Prostate gland (tissue), 2 donors: ENCODE measurements around the gene AP1G2. TPM values are rescaled to one million over a fixed set of nuclear protein-coding genes. Genes with fewer than 3 reads are reported as not detected.

ENCODE experiments used
- DNase-seq: peaks from one replicate; pipeline ENCODE4 v3.0.0-alpha.2; 2019; ENCODE audit warnings: low spot score
- H3K27ac ChIP-seq, 2 donors: fragments of 200-600 bp; sonication (generic); 2 replicates each; pipeline ENCODE4 v1.5.1; 2017 to 2019
- H3K27me3 ChIP-seq: fragments of 200-600 bp; sonication (generic); replicated peaks from 2 replicates; pipeline ENCODE4 v1.5.1; 2019; ENCODE audit not compliant: insufficient read depth
- H3K36me3 ChIP-seq, 2 donors: fragments of 200-600 bp; sonication (generic); 1 replicate in 1 of 2; 2 replicates in 1 of 2; pipeline versions ENCODE4 v1.5.1 to v1.8.1; 2017 to 2019
- H3K4me1 ChIP-seq: fragments of 200-600 bp; sonication (generic); replicated peaks from 2 replicates; pipeline ENCODE4 v1.5.1; 2019
- H3K4me3 ChIP-seq, 2 donors: fragments of 200-600 bp; sonication (generic); 2 replicates each; pipeline ENCODE4 v1.5.1; 2017 to 2019
- H3K9me3 ChIP-seq: fragments of 200-600 bp; sonication (generic); 2 replicates; pipeline ENCODE4 v1.5.1; 2017
- CTCF ChIP-seq, 4 experiments: fragments of 200-600 bp in 2 of 4; fragments of 450-650 bp in 2 of 4; sonication (generic) in 2 of 4; IDR thresholded peaks; 1 replicate in 3 of 4; 2 replicates in 1 of 4; pipeline ENCODE4 v1.5.1; 2016 to 2019; ENCODE audit warnings: antibody characterized with exemption in 4 of 4, mild to moderate bottlenecking in 2 of 4, moderate library complexity in 2 of 4
- POLR2A ChIP-seq: fragments of 450-650 bp; IDR thresholded peaks from one replicate; pipeline ENCODE4 v1.6.1; 2016; ENCODE audit warnings: antibody characterized with exemption, mild to moderate bottlenecking
- POLR2AphosphoS5 ChIP-seq: sonication (generic); formaldehyde crosslinking; IDR thresholded peaks from one replicate; pipeline ENCODE4 v1.6.1; 2017; ENCODE audit warnings: antibody characterized with exemption
- WGBS: methylation state at CpG from one replicate; pipeline ENCODE4 v1.1.5; 2018; 5-methylcytosine and 5-hydroxymethylcytosine counted together
- intact Hi-C: fragments of 100-400 bp; cut with DNase I; formaldehyde crosslinking; loops from one replicate; pipeline ENCODE4 v1.14.2; 2022
- total RNA-seq, 2 donors: library from RNA; depleted of rRNA; stranded (reverse); fragments of >200 nt; gene quantifications; one replicate each; pipeline ENCODE4 v1.1.0, GENCODE V29; 2016

Gene AP1G2
- total RNA-seq, 2 donors from 2014 or later, result 95.3 to 134 TPM

GRCh38 chr14:23568021-23568599 lies 519 bp upstream of the AP1G2 start:
- DNase-seq, result no peak
- TF ChIP-seq CTCF (IDR thresholded peaks at IDR 0.05) (no peak), POLR2A (no peak), POLR2AphosphoS5 (no peak)
- no peaks in the 10 kb centered on the region for H3K9me3 ChIP-seq
- H3K4me1 ChIP-seq, result no peaks in the 10 kb centered on the region
- WGBS, result 46% methylated on average over 2 of the region's 2 CpGs
- H3K36me3 ChIP-seq, result no peaks in the 10 kb centered on the region
- peak overlapping the region; percentile 83 to 90 for H3K27ac ChIP-seq
- H3K27me3 ChIP-seq, result no peaks in the 10 kb centered on the region
- peak overlapping the region; percentile 51 to 57 for H3K4me3 ChIP-seq
- intact Hi-C loops, result loop anchor here (10.0 kb wide), 1 partner anchor 243 kb away; the partner anchor contains the start of gene PABPN1

- no peaks in the 10 kb centered on the region for H3K36me3 ChIP-seq
- H3K9me3 ChIP-seq, result no peaks in the 10 kb centered on the region
- peak; percentile 66 for DNase-seq
- 4% methylated on average over 5 of the region's 5 CpGs for WGBS
- H3K4me1 ChIP-seq, result no peaks in the 10 kb centered on the region
- intact Hi-C loops, result loop anchor here (10.0 kb wide), 1 partner anchor 242 kb away; the partner anchor contains the start of gene PABPN1
- peak overlapping the region; percentile 51 to 57 for H3K4me3 ChIP-seq
- TF ChIP-seq POLR2A, result no peak
- TF ChIP-seq CTCF (IDR thresholded peaks at IDR 0.05), result no peak
- no peak for TF ChIP-seq POLR2AphosphoS5
- H3K27me3 ChIP-seq, result no peaks in the 10 kb centered on the region
- peak overlapping the region; percentile 83 to 90 for H3K27ac ChIP-seq
These were observed 809 bp downstream of the AP1G2 start for GRCh38 chr14:23566778-23567185.

GRCh38 chr14:23566112-23566777 lies 1.3 kb downstream of the AP1G2 start:
- DNase-seq, result no peak
- peak overlapping the region in 1 of 2 donors; percentile 57 for H3K4me3 ChIP-seq
- TF ChIP-seq POLR2A (no peak), CTCF (IDR thresholded peaks at IDR 0.05) (no peak), POLR2AphosphoS5 (no peak)
- no peaks in the 10 kb centered on the region for H3K9me3 ChIP-seq
- 87% methylated on average over 10 of the region's 10 CpGs for WGBS
- H3K27me3 ChIP-seq, result no peaks in the 10 kb centered on the region
- intact Hi-C loops, result loop anchor here (10.0 kb wide), 1 partner anchor 241 kb away; the partner anchor contains the start of gene PABPN1
- no peaks in the 10 kb centered on the region for H3K36me3 ChIP-seq
- no peaks in the 10 kb centered on the region for H3K4me1 ChIP-seq
- H3K27ac ChIP-seq, result peak overlapping the region; percentile 83 to 90

- TF ChIP-seq CTCF (IDR thresholded peaks at IDR 0.05), result no peak
- TF ChIP-seq POLR2AphosphoS5, result no peak
- TF ChIP-seq POLR2A, result no peak
- Histone ChIP-seq H3K27me3 (no peaks in the 10 kb centered on the region), H3K9me3 (no peaks in the 10 kb centered on the region), H3K36me3 (no peaks in the 10 kb centered on the region), H3K27ac (no peak overlapping the region), H3K4me3 (no peak overlapping the region), H3K4me1 (no peaks in the 10 kb centered on the region)
- WGBS, result 89% methylated on average over 11 of the region's 11 CpGs
- DNase-seq, result no peak
- intact Hi-C loops, result loop anchor here (10.0 kb wide), 1 partner anchor 241 kb away; the partner anchor contains the start of gene PABPN1
These were observed 2.0 kb downstream of the AP1G2 start for GRCh38 chr14:23565626-23566025.
